HepG2 (cell line): ENCODE measurements around the gene SLC16A2. TPM values are rescaled to one million over a fixed set of nuclear protein-coding genes. Genes with fewer than 3 reads are reported as not detected.

ENCODE experiments used
- ATAC-seq: fragments of 200-7000 bp; cut with Tn5 transposase; 3 replicates; pipeline ENCODE4 v1.9.1; 2020; ENCODE audit warnings: mild to moderate bottlenecking, moderate library complexity
- BruUV-seq: library from RNA; stranded (reverse); fragments of 400-500 nt; replicated peaks from 2 replicates; lab custom pipeline; 2021; lab: Mats Ljungman, UMichigan
- CTCF ChIA-PET: fragments of 300-600 bp; formaldehyde crosslinking; extraction: SDS; loops from one replicate; lab custom pipeline; 2021; ENCODE audit warnings: low total read pairs, inconsistent platforms, low intra/inter-chr PET ratio; lab: Yijun Ruan, JAX
- POLR2A ChIA-PET: fragments of 350-600 bp; sonication (Branson Sonifier 250); formaldehyde crosslinking; loops from one replicate; lab custom pipeline; 2020; ENCODE audit warnings: antibody characterized with exemption, inconsistent platforms; lab: Yijun Ruan, JAX
- DNase-seq: peaks from one replicate; pipeline ENCODE4 v3.0.0-alpha.2; 2015; ENCODE audit warnings: low spot score
- FAIRE-seq: peaks from 3 replicates; lab custom pipeline; 2011; peaks lifted over from hg19 to GRCh38; lab: Jason Lieb, UNC
- H2AFZ ChIP-seq: one replicate; pipeline ENCODE4 v1.6.1; 2011; ENCODE audit warnings: low read length, inconsistent platforms
- H3K27ac ChIP-seq: fragments of 300-600 bp; 3 replicates; pipeline ENCODE4 v1.8.0; 2011; ENCODE audit warnings: mixed run types, mild to moderate bottlenecking, mixed read lengths, low read length, inconsistent platforms; ENCODE audit not compliant: insufficient read depth; ENCODE audit errors: extremely low read length
- H3K27me3 ChIP-seq, 2 experiments: fragments of 200-600 bp in 1 of 2; 2 replicates in 1 of 2; 3 replicates in 1 of 2; pipeline versions ENCODE4 v1.6.0 to v1.8.0; 2011; ENCODE audit warnings: low read length in 2 of 2, mild to moderate bottlenecking in 2 of 2, moderate library complexity in 2 of 2, inconsistent platforms in 1 of 2; ENCODE audit not compliant: insufficient read depth in 2 of 2, control insufficient read depth in 1 of 2
- H3K36me3 ChIP-seq, 2 experiments: fragments of 200-600 bp in 1 of 2; replicated peaks in 1 of 2; 2 replicates in 1 of 2; 3 replicates in 1 of 2; pipeline versions ENCODE4 v1.5.1 to v1.8.0; 2011; ENCODE audit warnings: low read length in 2 of 2, inconsistent platforms in 1 of 2; ENCODE audit not compliant: insufficient read depth in 2 of 2, control insufficient read depth in 1 of 2
- H3K4me1 ChIP-seq: 2 replicates; pipeline ENCODE4 v1.5.1; 2012; ENCODE audit warnings: low read length, inconsistent platforms; ENCODE audit not compliant: insufficient read depth
- H3K4me2 ChIP-seq: 2 replicates; pipeline ENCODE4 v1.6.0; 2011; ENCODE audit warnings: low read depth, low read length, inconsistent platforms
- H3K4me3 ChIP-seq, 3 experiments: fragments of 200-600 bp in 1 of 3; sonication (generic), shearing (Covaris generic) in 1 of 3; replicated peaks in 1 of 3; 2 replicates each; pipeline ENCODE4 v1.5.1; 2011 to 2016; ENCODE audit warnings: low read length in 3 of 3, inconsistent platforms in 2 of 3, low read depth in 2 of 3, mild to moderate bottlenecking in 2 of 3, control low read depth in 1 of 3, mixed read lengths in 1 of 3; ENCODE audit not compliant: insufficient read depth in 1 of 3
- H3K79me2 ChIP-seq: one replicate; pipeline ENCODE4 v1.6.1; 2011; ENCODE audit warnings: low read length, inconsistent platforms; ENCODE audit not compliant: insufficient read depth
- H3K9ac ChIP-seq: 2 replicates; pipeline ENCODE4 v1.6.0; 2011; ENCODE audit warnings: mild to moderate bottlenecking, low read depth, low read length, inconsistent platforms; ENCODE audit not compliant: insufficient read depth
- H3K9me3 ChIP-seq: 2 replicates; pipeline ENCODE4 v1.5.1; 2012; ENCODE audit warnings: mild to moderate bottlenecking, low read length
- H4K20me1 ChIP-seq: 2 replicates; pipeline ENCODE4 v1.6.0; 2011; ENCODE audit warnings: inconsistent platforms, mild to moderate bottlenecking, low read length, moderate library complexity; ENCODE audit not compliant: insufficient read depth
- FIP1L1 ChIP-seq: fragments of 200-400 bp; formaldehyde crosslinking; IDR thresholded peaks from 2 replicates; pipeline ENCODE4 v1.6.1; 2018; ENCODE audit warnings: low read depth, mild to moderate bottlenecking, low read length, moderate library complexity, borderline replicate concordance; ENCODE audit not compliant: insufficient read depth
- FLYWCH1 ChIP-seq: sonication (generic); formaldehyde crosslinking; IDR thresholded peaks from 2 replicates; pipeline ENCODE4 v1.8.1; 2023; ENCODE audit warnings: mild to moderate bottlenecking, missing genetic modification reagents
- TBX2 ChIP-seq: sonication (generic); formaldehyde crosslinking; IDR thresholded peaks from 2 replicates; pipeline ENCODE4 v1.5.0; 2020; ENCODE audit warnings: missing genetic modification reagents, mild to moderate bottlenecking, borderline replicate concordance
- TOPORS ChIP-seq: sonication (generic); formaldehyde crosslinking; IDR thresholded peaks from 2 replicates; pipeline ENCODE4 v1.8.0; 2023; ENCODE audit warnings: mild to moderate bottlenecking, missing genetic modification reagents
- ZNF121 ChIP-seq: sonication (generic); formaldehyde crosslinking; IDR thresholded peaks from 2 replicates; pipeline ENCODE4 v1.5.0; 2020; ENCODE audit warnings: mild to moderate bottlenecking, missing genetic modification reagents
- ZNF556 ChIP-seq: sonication (generic); formaldehyde crosslinking; IDR thresholded peaks from 2 replicates; pipeline ENCODE4 v1.4.0; 2020; ENCODE audit warnings: mild to moderate bottlenecking, missing genetic modification reagents, borderline replicate concordance
- ZNF562 ChIP-seq: sonication (generic); formaldehyde crosslinking; IDR thresholded peaks from 2 replicates; pipeline ENCODE4 v1.8.0; 2022; ENCODE audit warnings: missing genetic modification reagents, borderline replicate concordance
- ZNF674 ChIP-seq: sonication (generic); formaldehyde crosslinking; IDR thresholded peaks from 2 replicates; pipeline ENCODE4 v1.5.0; 2020; ENCODE audit warnings: low read depth, mild to moderate bottlenecking, missing genetic modification reagents
- WGBS: methylation state at CpG from one replicate; pipeline ENCODE4 v1.1.6; 2017; ENCODE audit warnings: low lambda C conversion rate; 5-methylcytosine and 5-hydroxymethylcytosine counted together
- in situ Hi-C: cut with HindIII; loops from 2 replicates; pipeline ENCODE4 v1.10.0; 2017; ENCODE audit warnings: low pct_unique_long_range_greater_than_20kb; ENCODE audit not compliant: extremely low pct_ligation_motif_present
- intact Hi-C: fragments of 100-400 bp; cut with micrococcal nuclease; formaldehyde crosslinking; loops from one replicate; pipeline ENCODE4 v1.10.0; 2022; ENCODE audit not compliant: unreplicated experiment
- polyA plus RNA-seq, 8 experiments: library from polyadenylated mRNA; depleted of rRNA in 3 of 8; stranded (reverse) in 7 of 8; unstranded in 1 of 8; fragments of >200 nt; fragmentation: Illumina TruSeq in 4 of 8; extraction: Trizol in 4 of 8; gene quantifications; 2 replicates each; pipeline versions ENCODE4 v1.2.1 to v1.2.3, GENCODE V29; 2011 to 2016; ENCODE audit warnings: low read depth in 4 of 8, missing spikeins in 1 of 8, mixed read lengths in 1 of 8; ENCODE audit not compliant: insufficient read depth in 1 of 8
- small RNA-seq, 3 experiments: library from RNA; depleted of rRNA; stranded (forward); fragments of <200 nt; gene quantifications; one replicate each; pipeline ENCODE3, GENCODE V24; 2012; ENCODE audit warnings: low read depth in 2 of 3, low replicate concordance in 1 of 3; ENCODE audit not compliant: insufficient read length in 3 of 3, insufficient read depth in 2 of 3
- total RNA-seq, 5 experiments: library from RNA; depleted of rRNA; stranded (reverse); fragments of >200 nt; fragmentation: Illumina TruSeq; extraction: Trizol; gene quantifications; 2 replicates each; pipeline ENCODE4 v1.2.3, GENCODE V29; 2016; ENCODE audit warnings: low read depth in 1 of 5
- TF ChIP-seq, protein P1 (sequence below): IDR thresholded peaks from 2 replicates; pipeline ENCODE4 v1.6.1; 2018; ENCODE audit warnings: missing genetic modification reagents
- TF ChIP-seq, protein P2 (sequence below): sonication (generic); formaldehyde crosslinking; IDR thresholded peaks from 2 replicates; pipeline ENCODE4 v1.5.1; 2020; ENCODE audit warnings: missing genetic modification reagents, mild to moderate bottlenecking, borderline replicate concordance

SLC16A2 gene
- total and polyA plus RNA-seq, 2 of the 13 experiments (the other 11 are each of a cell fraction or from before 2014, with no cell fraction given): 0.07 to 0.08 TPM

DNA sequence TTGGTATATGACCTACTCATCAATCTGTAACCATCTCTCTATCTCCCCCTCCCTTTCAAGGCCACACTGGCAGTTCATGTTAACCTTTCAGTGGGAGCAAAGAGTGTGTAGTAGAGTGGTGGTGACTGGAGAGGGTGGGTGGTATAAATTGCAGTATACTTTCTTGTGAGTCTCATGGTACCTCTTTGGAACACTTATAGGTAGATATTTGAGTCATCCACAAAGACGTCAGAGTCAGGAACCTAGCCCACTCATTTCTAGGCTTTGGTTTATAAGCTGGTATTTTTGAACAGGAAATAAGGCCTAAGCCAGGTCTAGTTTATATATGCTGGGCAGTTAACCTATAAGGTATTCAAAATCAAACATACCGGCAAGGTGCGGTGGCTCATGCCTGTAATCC is 156.8 kb downstream of the SLC16A2 start (continued):
- TF ChIP-seq, protein P1, sequence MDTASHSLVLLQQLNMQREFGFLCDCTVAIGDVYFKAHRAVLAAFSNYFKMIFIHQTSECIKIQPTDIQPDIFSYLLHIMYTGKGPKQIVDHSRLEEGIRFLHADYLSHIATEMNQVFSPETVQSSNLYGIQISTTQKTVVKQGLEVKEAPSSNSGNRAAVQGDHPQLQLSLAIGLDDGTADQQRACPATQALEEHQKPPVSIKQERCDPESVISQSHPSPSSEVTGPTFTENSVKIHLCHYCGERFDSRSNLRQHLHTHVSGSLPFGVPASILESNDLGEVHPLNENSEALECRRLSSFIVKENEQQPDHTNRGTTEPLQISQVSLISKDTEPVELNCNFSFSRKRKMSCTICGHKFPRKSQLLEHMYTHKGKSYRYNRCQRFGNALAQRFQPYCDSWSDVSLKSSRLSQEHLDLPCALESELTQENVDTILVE (CRISPR knock-in tag): no peak

DNA sequence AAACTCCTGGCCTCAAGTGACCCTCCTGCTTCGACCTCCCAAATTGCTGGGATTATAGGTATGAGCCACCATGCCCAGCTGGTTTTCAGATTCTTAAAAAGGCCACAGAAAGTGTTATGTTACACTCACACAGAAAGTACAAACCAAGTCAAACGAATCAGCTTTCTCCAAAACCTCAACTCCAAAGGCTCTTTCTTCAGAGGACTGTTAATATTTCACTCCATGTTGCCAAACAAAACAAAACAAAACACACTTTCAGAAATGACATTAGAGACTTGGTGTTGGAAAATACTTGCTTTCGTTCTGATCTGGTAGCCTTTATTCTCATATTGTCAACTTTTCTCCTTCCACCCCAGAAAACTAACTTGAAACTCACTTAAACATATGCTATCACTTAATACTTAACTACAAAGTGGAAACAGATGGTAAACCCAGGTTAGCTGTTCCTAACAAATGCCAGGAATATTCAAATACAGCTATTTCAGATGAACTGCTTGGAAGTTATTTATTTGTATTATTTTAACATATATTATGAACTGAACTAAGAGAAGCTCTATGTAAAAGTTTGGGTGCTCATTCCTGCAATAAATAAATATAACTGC is 158.4 kb downstream of the SLC16A2 start:
- ChIA-PET POLR2A (no interaction called here), CTCF (no interaction called here)
- DNase-seq (no peak), FAIRE-seq (no peak), ATAC-seq (no peak)
- no peaks in the 10 kb centered on the region for H3K79me2 ChIP-seq
- H3K36me3 ChIP-seq: no peaks in the 10 kb centered on the region
- no peaks in the 10 kb centered on the region for H3K9me3 ChIP-seq
- no peak overlapping the region for H3K4me3 ChIP-seq
- intact Hi-C loops (no loop called here), in situ Hi-C loops (no loop called here)
- H4K20me1 ChIP-seq: no peaks in the 10 kb centered on the region
- H2AFZ ChIP-seq: no peak overlapping the region
- no peaks in the 10 kb centered on the region for H3K27me3 ChIP-seq
- no peak overlapping the region for H3K27ac ChIP-seq
- BruUV-seq: no TSS peak
- H3K4me1 ChIP-seq: no peaks in the 10 kb centered on the region
- no peak overlapping the region for H3K4me2 ChIP-seq
- H3K9ac ChIP-seq: no peak overlapping the region
- TF ChIP-seq ZNF556 (CRISPR knock-in tag) (no peak), FIP1L1 (no peak), TBX2 (CRISPR knock-in tag) (no peak), FLYWCH1 (CRISPR knock-in tag) (no peak), TOPORS (CRISPR knock-in tag) (no peak), ZNF674 (CRISPR knock-in tag) (no peak), ZNF562 (no peak), ZNF121 (CRISPR knock-in tag) (no peak)
- TF ChIP-seq, protein P2, sequence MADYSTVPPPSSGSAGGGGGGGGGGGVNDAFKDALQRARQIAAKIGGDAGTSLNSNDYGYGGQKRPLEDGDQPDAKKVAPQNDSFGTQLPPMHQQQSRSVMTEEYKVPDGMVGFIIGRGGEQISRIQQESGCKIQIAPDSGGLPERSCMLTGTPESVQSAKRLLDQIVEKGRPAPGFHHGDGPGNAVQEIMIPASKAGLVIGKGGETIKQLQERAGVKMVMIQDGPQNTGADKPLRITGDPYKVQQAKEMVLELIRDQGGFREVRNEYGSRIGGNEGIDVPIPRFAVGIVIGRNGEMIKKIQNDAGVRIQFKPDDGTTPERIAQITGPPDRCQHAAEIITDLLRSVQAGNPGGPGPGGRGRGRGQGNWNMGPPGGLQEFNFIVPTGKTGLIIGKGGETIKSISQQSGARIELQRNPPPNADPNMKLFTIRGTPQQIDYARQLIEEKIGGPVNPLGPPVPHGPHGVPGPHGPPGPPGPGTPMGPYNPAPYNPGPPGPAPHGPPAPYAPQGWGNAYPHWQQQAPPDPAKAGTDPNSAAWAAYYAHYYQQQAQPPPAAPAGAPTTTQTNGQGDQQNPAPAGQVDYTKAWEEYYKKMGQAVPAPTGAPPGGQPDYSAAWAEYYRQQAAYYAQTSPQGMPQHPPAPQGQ (CRISPR knock-in tag): no peak
- WGBS: 57% methylated on average over 3 of the region's 3 CpGs

Small RNAs within 50 kb of the gene (small RNA-seq; reads per million reads assigned to genes)
- gene RN7SL790P: 0 reads per million in 3 experiments

Other genes with a start within 250 kb of the SLC16A2 start
- not detected in 2 replicates for gene ZCCHC13, start 117.3 kb upstream of the SLC16A2 start, total RNA-seq (2016; rRNA removed; fragmentation: Illumina TruSeq; extraction: Trizol)
- gene ZCCHC13, start 117.3 kb upstream of the SLC16A2 start, polyA plus RNA-seq (2011; rRNA removed): not detected in 2 replicates
- gene RLIM, start 193.1 kb downstream of the SLC16A2 start, total RNA-seq (2016; rRNA removed; fragmentation: Illumina TruSeq; extraction: Trizol): 24.5 and 41.8 TPM in 2 replicates
- 5.7 and 7.7 TPM in 2 replicates for gene RLIM, start 193.1 kb downstream of the SLC16A2 start, polyA plus RNA-seq (2011; rRNA removed)